Transverse colon (tissue), 4 donors: ENCODE results near the gene PSG1.
A peak's percentile ranks its signal among the peaks of the same experiment; 100 is the strongest.

Source experiments
- CTCF ChIP-seq, 5 experiments: fragments of 200-600 bp in 3 of 5; fragments of 450-650 bp in 2 of 5; sonication (generic) in 3 of 5; IDR thresholded peaks; 1 replicate in 2 of 5; 2 replicates in 3 of 5; pipeline ENCODE4 v1.5.1; 2016 to 2017; ENCODE audit warnings: antibody characterized with exemption in 5 of 5, inconsistent platforms in 3 of 5, mild to moderate bottlenecking in 2 of 5, moderate library complexity in 1 of 5
- POLR2A ChIP-seq: fragments of 450-650 bp; IDR thresholded peaks from one replicate; pipeline ENCODE4 v1.6.1; 2016; ENCODE audit warnings: antibody characterized with exemption, mild to moderate bottlenecking, moderate library complexity
- POLR2AphosphoS5 ChIP-seq, 3 donors: sonication (generic); formaldehyde crosslinking; IDR thresholded peaks; one replicate each; pipeline ENCODE4 v1.6.1; 2016; ENCODE audit warnings: antibody characterized with exemption in 3 of 3

GRCh38 chr19:42850981-42851717 lies 28.4 kb downstream of the PSG1 start:
- TF ChIP-seq POLR2AphosphoS5 (IDR thresholded peaks at IDR 0.05), result peak in 1 of 3 donors; percentile 43
- TF ChIP-seq CTCF (IDR thresholded peaks at IDR 0.05), result no peak
- no peak for TF ChIP-seq POLR2A
